Sigmoid colon (tissue), 4 donors: ENCODE results near the gene DHRS3.

Experiments used
- EP300 ChIP-seq, 4 donors: sonication (generic); formaldehyde crosslinking; IDR thresholded peaks; one replicate each; pipeline ENCODE4 v1.6.1; 2017; ENCODE audit warnings: antibody characterized with exemption in 4 of 4
- TF ChIP-seq, protein P1 (sequence below), 4 experiments: fragments of 450-650 bp in 3 of 4; fragments of 200-600 bp in 1 of 4; IDR thresholded peaks; one replicate each; pipeline ENCODE4 v1.5.1; 2016 to 2019; ENCODE audit warnings: antibody characterized with exemption in 4 of 4, mild to moderate bottlenecking in 3 of 4, moderate library complexity in 2 of 4

GRCh38 chr1:12585951-12586942 is 31.8 kb downstream of the DHRS3 start:
- TF ChIP-seq EP300 (IDR thresholded peaks at IDR 0.05) = no peak
- TF ChIP-seq, protein P1, sequence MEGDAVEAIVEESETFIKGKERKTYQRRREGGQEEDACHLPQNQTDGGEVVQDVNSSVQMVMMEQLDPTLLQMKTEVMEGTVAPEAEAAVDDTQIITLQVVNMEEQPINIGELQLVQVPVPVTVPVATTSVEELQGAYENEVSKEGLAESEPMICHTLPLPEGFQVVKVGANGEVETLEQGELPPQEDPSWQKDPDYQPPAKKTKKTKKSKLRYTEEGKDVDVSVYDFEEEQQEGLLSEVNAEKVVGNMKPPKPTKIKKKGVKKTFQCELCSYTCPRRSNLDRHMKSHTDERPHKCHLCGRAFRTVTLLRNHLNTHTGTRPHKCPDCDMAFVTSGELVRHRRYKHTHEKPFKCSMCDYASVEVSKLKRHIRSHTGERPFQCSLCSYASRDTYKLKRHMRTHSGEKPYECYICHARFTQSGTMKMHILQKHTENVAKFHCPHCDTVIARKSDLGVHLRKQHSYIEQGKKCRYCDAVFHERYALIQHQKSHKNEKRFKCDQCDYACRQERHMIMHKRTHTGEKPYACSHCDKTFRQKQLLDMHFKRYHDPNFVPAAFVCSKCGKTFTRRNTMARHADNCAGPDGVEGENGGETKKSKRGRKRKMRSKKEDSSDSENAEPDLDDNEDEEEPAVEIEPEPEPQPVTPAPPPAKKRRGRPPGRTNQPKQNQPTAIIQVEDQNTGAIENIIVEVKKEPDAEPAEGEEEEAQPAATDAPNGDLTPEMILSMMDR (IDR thresholded peaks at IDR 0.05) = no peak
